K562 (cell line): ENCODE results near the gene FTH1. TPM values are rescaled to one million over a fixed set of nuclear protein-coding genes. Genes with fewer than 3 reads are reported as not detected.
A peak's percentile ranks its signal among the peaks of the same experiment; 100 is the strongest.

ENCODE experiments used
- AFF4 ChIP-seq: sonication (generic); formaldehyde crosslinking; IDR thresholded peaks from 2 replicates; pipeline ENCODE4 v1.8.0; 2023; ENCODE audit warnings: mild to moderate bottlenecking, missing genetic modification reagents
- ATF1 ChIP-seq, 2 experiments: fragments of 450-650 bp in 1 of 2; IDR thresholded peaks; 2 replicates each; pipeline ENCODE4 v1.6.1; 2016; ENCODE audit warnings: missing compliant biosample characterization in 1 of 2, missing genetic modification characterization in 1 of 2
- CLOCK ChIP-seq: fragments of 250-450 bp; sonication (Bioruptor Pico); IDR thresholded peaks from 2 replicates; pipeline ENCODE4 v1.4.0; 2020; ENCODE audit warnings: mild to moderate bottlenecking, moderate library complexity, borderline replicate concordance
- IFI16 ChIP-seq: fragments of 250-450 bp; sonication (Bioruptor Pico); IDR thresholded peaks from 2 replicates; pipeline ENCODE4 v2.1.2; 2022; ENCODE audit warnings: mild to moderate bottlenecking, inconsistent platforms
- ILF3 ChIP-seq: fragments of 450-650 bp; IDR thresholded peaks from 2 replicates; pipeline ENCODE4 v1.6.1; 2018; ENCODE audit warnings: antibody characterized with exemption, mild to moderate bottlenecking, moderate library complexity, borderline replicate concordance
- MAFK ChIP-seq: IDR thresholded peaks from 2 replicates; pipeline ENCODE4 v1.6.1; 2011; ENCODE audit warnings: low read length, improper control_type of control experiment
- MXD1 ChIP-seq: fragments of 250-450 bp; sonication (Bioruptor Pico); IDR thresholded peaks from 2 replicates; pipeline ENCODE4 v1.8.0; 2021; ENCODE audit warnings: borderline replicate concordance, mild to moderate bottlenecking, moderate library complexity; ENCODE audit not compliant: poor library complexity, severe bottlenecking
- NCOA1 ChIP-seq: fragments of 450-650 bp; IDR thresholded peaks from 2 replicates; pipeline ENCODE4 v1.6.1; 2016; ENCODE audit warnings: low read depth
- NEUROD1 ChIP-seq: fragments of 150-350 bp; IDR thresholded peaks from 2 replicates; pipeline ENCODE4 v1.6.1; 2014; ENCODE audit warnings: borderline replicate concordance, low read length, low read depth; ENCODE audit not compliant: partially characterized antibody
- RBM17 ChIP-seq: fragments of 200-400 bp; formaldehyde crosslinking; IDR thresholded peaks from 2 replicates; pipeline ENCODE4 v1.6.1; 2017; ENCODE audit warnings: low read depth, mild to moderate bottlenecking, low read length, borderline replicate concordance
- SMAD1 ChIP-seq: fragments of 150-350 bp; IDR thresholded peaks from 2 replicates; pipeline ENCODE4 v1.6.1; 2014; ENCODE audit warnings: low read length, low read depth; ENCODE audit not compliant: partially characterized antibody
- STAT6 ChIP-seq: sonication (generic); formaldehyde crosslinking; IDR thresholded peaks from 2 replicates; pipeline ENCODE4 v1.8.1; 2023; ENCODE audit warnings: mild to moderate bottlenecking, missing genetic modification reagents
- TAF7 ChIP-seq: fragments of 450-650 bp; IDR thresholded peaks from 2 replicates; pipeline ENCODE4 v1.6.1; 2016; ENCODE audit warnings: missing genetic modification characterization, missing compliant biosample characterization
- TCFL5 ChIP-seq: fragments of 250-450 bp; sonication (Bioruptor Pico); conservative IDR thresholded peaks from 2 replicates; pipeline ENCODE4 v1.6.1; 2021; ENCODE audit warnings: mild to moderate bottlenecking, moderate library complexity, matching md5 sums
- YBX1 ChIP-seq: fragments of 450-650 bp; IDR thresholded peaks from 2 replicates; pipeline ENCODE4 v1.7.1; 2016; ENCODE audit warnings: mild to moderate bottlenecking
- ZBTB26 ChIP-seq: fragments of 450-650 bp; formaldehyde crosslinking; IDR thresholded peaks from 2 replicates; pipeline ENCODE4 v1.4.0; 2022; ENCODE audit warnings: missing genetic modification characterization
- ZNF77 ChIP-seq: fragments of 250-450 bp; sonication (Bioruptor Pico); IDR thresholded peaks from 2 replicates; pipeline ENCODE4 v1.5.0; 2020
- polyA plus RNA-seq, 8 experiments: library from polyadenylated mRNA; depleted of rRNA in 4 of 8; stranded (reverse) in 5 of 8; unstranded in 3 of 8; fragments of >200 nt; fragmentation: Nextera tagmentation in 2 of 8; fragmentation: Illumina TruSeq in 1 of 8; extraction: Ambion mirVana in 2 of 8; extraction: Trizol in 1 of 8; gene quantifications; 2 replicates each; pipeline versions ENCODE4 v1.2.1 to v1.2.3, GENCODE V29; 2011 to 2014; ENCODE audit warnings: inconsistent platforms in 1 of 8, missing spikeins in 1 of 8
- total RNA-seq, 7 experiments: library from RNA; depleted of rRNA in 6 of 7; stranded (reverse); fragments of >200 nt in 6 of 7; fragmentation: Illumina TruSeq in 2 of 7; extraction: Trizol in 2 of 7; gene quantifications; 2 replicates each; pipeline versions ENCODE4 v1.2.1 to v1.2.3, GENCODE V29; 2011 to 2021; ENCODE audit warnings: low replicate concordance in 1 of 7

FTH1 gene
- total and polyA plus RNA-seq, 9 of the 15 experiments (the other 6 are each of a cell fraction or from before 2014, with no cell fraction given), result 370 to 3,146 (median 802) TPM

- TF ChIP-seq STAT6 (CRISPR knock-in tag) (no peak), NCOA1 (no peak; the same call in 1 of the 2 replicates), ZNF77 (CRISPR knock-in tag) (no peak), MXD1 (CRISPR knock-in tag) (no peak), ATF1 (CRISPR knock-in tag; IDR thresholded peaks at IDR 0.05) (no peak), ATF1 (tag; IDR thresholded peaks at IDR 0.05) (no peak), NEUROD1 (peak; percentile 30), SMAD1 (peak; percentile 78), IFI16 (CRISPR knock-in tag) (no peak), ILF3 (no peak), MAFK (no peak), CLOCK (CRISPR knock-in tag) (no peak), TAF7 (peak; percentile 43; the same call in 1 of the 2 replicates), ZBTB26 (CRISPR knock-in tag) (0 out of 2 replicates have a peak, but pooled peaks have one; percentile 35), TCFL5 (no peak), AFF4 (CRISPR knock-in tag) (peak; percentile 84; the same call in 1 of the 2 replicates), YBX1 (no peak), RBM17 (no peak)
Observed at GRCh38 chr11:61966734-61967115, 709 bp downstream of the FTH1 start (continued).
